GM23338 (cell line): ENCODE data around the gene GCN1. TPM values are rescaled to one million over a fixed set of nuclear protein-coding genes. Genes with fewer than 3 reads are reported as not detected.

ENCODE experiments used
- ATAC-seq: fragments of 200-7000 bp; cut with Tn5 transposase; 3 replicates; pipeline ENCODE4 v1.9.1; 2020
- DNase-seq: peaks from one replicate; pipeline ENCODE4 v3.0.0-alpha.2; 2015; ENCODE audit warnings: low spot score
- H2AFZ ChIP-seq: fragments of 200-600 bp; sonication (generic); 2 replicates; pipeline ENCODE4 v1.8.0; 2016; ENCODE audit warnings: antibody characterized with exemption, mild to moderate bottlenecking, moderate library complexity
- H3F3A ChIP-seq: fragments of 200-600 bp; sonication (generic); replicated peaks from 2 replicates; pipeline ENCODE4 v1.8.0; 2017; ENCODE audit warnings: antibody characterized with exemption, mixed run types, low read depth
- H3K27ac ChIP-seq: fragments of 200-600 bp; sonication (generic); 2 replicates; pipeline ENCODE4 v1.6.1; 2016; ENCODE audit warnings: low read depth
- H3K27me3 ChIP-seq: fragments of 200-600 bp; sonication (generic); 2 replicates; pipeline ENCODE4 v1.8.0; 2016; ENCODE audit warnings: mild to moderate bottlenecking, mixed run types, moderate library complexity; ENCODE audit not compliant: insufficient read depth
- H3K36me3 ChIP-seq: fragments of 200-600 bp; sonication (generic); 2 replicates; pipeline ENCODE4 v1.8.0; 2016; ENCODE audit warnings: mild to moderate bottlenecking; ENCODE audit not compliant: insufficient read depth
- H3K4me1 ChIP-seq: fragments of 200-600 bp; sonication (generic); 2 replicates; pipeline ENCODE4 v1.8.0; 2016; ENCODE audit warnings: mild to moderate bottlenecking, moderate library complexity; ENCODE audit not compliant: insufficient read depth
- H3K4me2 ChIP-seq: fragments of 200-600 bp; sonication (generic); 2 replicates; pipeline ENCODE4 v1.7.1; 2017; ENCODE audit warnings: mixed run types
- H3K4me3 ChIP-seq: fragments of 200-600 bp; sonication (generic); 2 replicates; pipeline ENCODE4 v1.6.1; 2016; ENCODE audit warnings: mixed run types
- H3K79me2 ChIP-seq: fragments of 200-600 bp; sonication (generic); replicated peaks from 2 replicates; pipeline ENCODE4 v1.8.0; 2017; ENCODE audit warnings: mild to moderate bottlenecking; ENCODE audit not compliant: insufficient read depth
- H3K9me2 ChIP-seq: fragments of 200-600 bp; sonication (generic); 2 replicates; pipeline ENCODE4 v1.8.0; 2017; ENCODE audit not compliant: insufficient read depth
- H4K20me1 ChIP-seq: fragments of 200-600 bp; sonication (generic); replicated peaks from 2 replicates; pipeline ENCODE4 v1.8.0; 2017; ENCODE audit warnings: mild to moderate bottlenecking; ENCODE audit not compliant: insufficient read depth
- H3K27ac Mint-ChIP-seq: 2 replicates; pipeline ENCODE4 v1.8.0; 2020; ENCODE audit warnings: inconsistent platforms, mild to moderate bottlenecking, moderate library complexity, mixed read lengths
- H3K27me3 Mint-ChIP-seq: 3 replicates; pipeline ENCODE4 v1.8.0; 2022; ENCODE audit warnings: low read depth, mild to moderate bottlenecking, moderate library complexity, mixed read lengths, inconsistent platforms; ENCODE audit not compliant: insufficient read depth, poor library complexity
- H3K36me3 Mint-ChIP-seq: 3 replicates; pipeline ENCODE4 v1.8.0; 2021; ENCODE audit warnings: low read depth, mild to moderate bottlenecking, inconsistent platforms, moderate library complexity, mixed read lengths
- H3K4me1 Mint-ChIP-seq: 3 replicates; pipeline ENCODE4 v1.8.0; 2020; ENCODE audit warnings: mild to moderate bottlenecking, inconsistent platforms, mixed read lengths
- H3K4me3 Mint-ChIP-seq: 3 replicates; pipeline ENCODE4 v1.8.0; 2021; ENCODE audit warnings: moderate library complexity, mild to moderate bottlenecking, inconsistent platforms, mixed read lengths
- H3K9me3 Mint-ChIP-seq: 3 replicates; pipeline ENCODE4 v1.8.0; 2020; ENCODE audit warnings: moderate library complexity, mild to moderate bottlenecking, inconsistent platforms, mixed read lengths
- CREB1 ChIP-seq: fragments of 250-450 bp; sonication (Bioruptor Pico); IDR thresholded peaks from 2 replicates; pipeline ENCODE4 v1.5.0; 2020; ENCODE audit warnings: low read depth, mild to moderate bottlenecking, moderate library complexity
- CTCF ChIP-seq, 2 experiments: fragments of 200-600 bp in 1 of 2; sonication (generic) in 1 of 2; conservative IDR thresholded peaks; 2 replicates each; pipeline versions ENCODE4 v1.5.1 to v1.6.1; 2016 to 2017; ENCODE audit warnings: antibody characterized with exemption in 2 of 2, low read depth in 2 of 2, mild to moderate bottlenecking in 2 of 2, moderate library complexity in 1 of 2
- ETS1 ChIP-seq: IDR thresholded peaks from 2 replicates; pipeline ENCODE4 v1.6.1; 2016; ENCODE audit warnings: antibody characterized with exemption
- EZH2 ChIP-seq: fragments of 200-600 bp; sonication (generic); IDR thresholded peaks from one replicate; pipeline ENCODE4 v1.8.0; 2017; ENCODE audit warnings: antibody characterized with exemption, mild to moderate bottlenecking, low read depth; ENCODE audit not compliant: unreplicated experiment
- REST ChIP-seq: IDR thresholded peaks from one replicate; pipeline ENCODE4 v1.6.1; 2018; ENCODE audit warnings: antibody characterized with exemption; ENCODE audit not compliant: unreplicated experiment
- STAT1 ChIP-seq: IDR thresholded peaks from one replicate; pipeline ENCODE4 v1.6.1; 2016; ENCODE audit warnings: antibody characterized with exemption; ENCODE audit not compliant: unreplicated experiment
- ZNF114 ChIP-seq: fragments of 250-450 bp; sonication (Bioruptor Pico); IDR thresholded peaks from 2 replicates; pipeline ENCODE4 v1.5.0; 2020; ENCODE audit warnings: mild to moderate bottlenecking, moderate library complexity
- ZNF331 ChIP-seq: fragments of 250-450 bp; sonication (Bioruptor Pico); IDR thresholded peaks from 2 replicates; pipeline ENCODE4 v1.5.0; 2020; ENCODE audit warnings: low read depth, mild to moderate bottlenecking, moderate library complexity
- ZNF462 ChIP-seq: fragments of 250-450 bp; sonication (Bioruptor Pico); IDR thresholded peaks from 2 replicates; pipeline ENCODE4 v1.5.0; 2020; ENCODE audit warnings: mild to moderate bottlenecking, moderate library complexity
- polyA plus RNA-seq: library from polyadenylated mRNA; unstranded; fragments of >200 nt; fragmentation: Nextera tagmentation; extraction: Ambion mirVana; gene quantifications from 2 replicates; pipeline ENCODE4 v1.2.1, GENCODE V29; 2016
- total RNA-seq: library from RNA; depleted of rRNA; stranded (reverse); fragments of >200 nt; shearing (Covaris generic); gene quantifications from 2 replicates; pipeline ENCODE4 v1.2.3, GENCODE V29; 2014

Gene GCN1
- total and polyA plus RNA-seq, 2 experiments from 2014 or later, result 18.0 to 177 TPM

- TF ChIP-seq CTCF (conservative IDR thresholded peaks at IDR 0.05; ENCODE audit: low read depth in 2 of 2) (no peak), ETS1 (no peak), ZNF331 (CRISPR knock-in tag) (no peak), EZH2 (no peak), CREB1 (CRISPR knock-in tag) (no peak), REST (no peak), ZNF114 (no peak)
These were observed 24.4 kb upstream of the GCN1 start (continued) for GRCh38 chr12:120218680-120219606.

GRCh38 chr12:120216742-120217605, 22.5 kb upstream of the GCN1 start:
- Mint-ChIP-seq H3K9me3 (no peaks in the 10 kb centered on the region), H3K36me3 (peaks cover 51% of the 10 kb centered on the region), H3K4me3 (no peak overlapping the region), H3K4me1 (peaks cover 6% of the 10 kb centered on the region), H3K27me3 (peaks cover 18% of the 10 kb centered on the region), H3K27ac (no peak overlapping the region)
- Histone ChIP-seq H3K4me1 (no peaks in the 10 kb centered on the region), H3K36me3 (peaks cover 13% of the 10 kb centered on the region; the same call in 1 of the 2 replicates), H4K20me1 (peaks cover 5% of the 10 kb centered on the region; the same call in 1 of the 2 replicates), H2AFZ (no peak overlapping the region), H3K27me3 (no peaks in the 10 kb centered on the region), H3K27ac (no peak overlapping the region), H3K4me2 (no peak overlapping the region), H3K4me3 (no peak overlapping the region), H3K79me2 (no peaks in the 10 kb centered on the region), H3F3A (peaks cover 9% of the 10 kb centered on the region; the same call in 1 of the 2 replicates), H3K9me2 (no peaks in the 10 kb centered on the region)
- ATAC-seq (peak; percentile 10), DNase-seq (peak; percentile 50)
- TF ChIP-seq STAT1 (no peak), ZNF462 (CRISPR knock-in tag) (no peak)
